Mammary epithelial cell (primary cell): ENCODE measurements around the gene MTCH1.

Source experiments
- CTCF ChIP-seq, 2 donors: IDR thresholded peaks in 1 of 2; conservative IDR thresholded peaks in 1 of 2; 2 replicates each; pipeline ENCODE4 v1.5.1; 2011 to 2012; ENCODE audit warnings: inconsistent platforms in 2 of 2, low read length in 2 of 2, mild to moderate bottlenecking in 2 of 2, control low read depth in 1 of 2, low read depth in 1 of 2; ENCODE audit not compliant: insufficient read depth in 1 of 2; ENCODE audit errors: extremely low read depth in 1 of 2
- EZH2 ChIP-seq: IDR thresholded peaks from 2 replicates; pipeline ENCODE4 v1.6.1; 2012; ENCODE audit warnings: low read length, inconsistent platforms, borderline replicate concordance

GRCh38 chr6:37027036-37027720 lies 41.2 kb upstream of the MTCH1 start:
- TF ChIP-seq EZH2 = no peak
- TF ChIP-seq CTCF (conservative IDR thresholded peaks at IDR 0.05 in 1 of 2, IDR thresholded peaks at IDR 0.05 in 1 of 2; ENCODE audit: extremely low read depth in 1 of 2, insufficient read depth in 1 of 2, low read depth in 1 of 2, low read length in 2 of 2) = no peak
